K562 (cell line): ENCODE results near the gene ATP6V1G2. TPM values are rescaled to one million over a fixed set of nuclear protein-coding genes. Genes with fewer than 3 reads are reported as not detected.
A peak's percentile ranks its signal among the peaks of the same experiment; 100 is the strongest.

Experiments
- ATF3 ChIP-seq, 2 experiments: fragments of 450-650 bp in 1 of 2; sonication (generic) in 1 of 2; formaldehyde crosslinking in 1 of 2; IDR thresholded peaks in 1 of 2; conservative IDR thresholded peaks in 1 of 2; 2 replicates each; pipeline versions ENCODE4 v1.6.1 to v1.8.1; 2016 to 2023; ENCODE audit warnings: mild to moderate bottlenecking in 2 of 2, moderate library complexity in 2 of 2, inconsistent platforms in 1 of 2, missing genetic modification reagents in 1 of 2
- CBX8 ChIP-seq: fragments of 200-600 bp; sonication (generic); IDR thresholded peaks from 2 replicates; pipeline ENCODE4 v1.6.1; 2012; ENCODE audit warnings: borderline replicate concordance, mixed run types, low read depth, mild to moderate bottlenecking, moderate library complexity, mixed read lengths, low read length, control low read depth, inconsistent platforms; ENCODE audit not compliant: poor library complexity, severe bottlenecking; ENCODE audit errors: extremely low read depth
- CTCF ChIP-seq, 3 experiments: IDR thresholded peaks in 2 of 3; conservative IDR thresholded peaks in 1 of 3; 2 replicates each; pipeline ENCODE4 v1.5.1; 2011 to 2012; ENCODE audit warnings: low read length in 3 of 3, mild to moderate bottlenecking in 3 of 3, control low read depth in 2 of 3, improper control_type of control experiment in 1 of 3, inconsistent platforms in 1 of 3, low read depth in 1 of 3, mixed read lengths in 1 of 3, moderate library complexity in 1 of 3; ENCODE audit not compliant: insufficient read depth in 2 of 3
- DMBX1 ChIP-seq: fragments of 250-450 bp; sonication (Bioruptor Pico); IDR thresholded peaks from 2 replicates; pipeline ENCODE4 v1.8.0; 2022; ENCODE audit warnings: inconsistent platforms, mild to moderate bottlenecking, moderate library complexity, borderline replicate concordance
- ETV6 ChIP-seq, 3 experiments: fragments of 150-350 bp in 1 of 3; sonication (generic) in 1 of 3; formaldehyde crosslinking in 1 of 3; IDR thresholded peaks; 2 replicates each; pipeline versions ENCODE4 v1.6.1 to v1.8.0; 2014 to 2022; ENCODE audit warnings: borderline replicate concordance in 2 of 3, low read depth in 2 of 3, antibody characterized with exemption in 1 of 3, low read length in 1 of 3, mild to moderate bottlenecking in 1 of 3, missing genetic modification reagents in 1 of 3
- FOXK2 ChIP-seq, 2 experiments: fragments of 450-650 bp; IDR thresholded peaks in 1 of 2; conservative IDR thresholded peaks in 1 of 2; 2 replicates each; pipeline ENCODE4 v1.6.1; 2016; ENCODE audit warnings: low read depth in 2 of 2, mild to moderate bottlenecking in 1 of 2
- HDAC1 ChIP-seq, 2 experiments: fragments of 450-650 bp; IDR thresholded peaks; 2 replicates each; pipeline ENCODE4 v1.6.1; 2016 to 2017; ENCODE audit warnings: inconsistent platforms in 1 of 2, mild to moderate bottlenecking in 1 of 2, moderate library complexity in 1 of 2
- KAT8 ChIP-seq: fragments of 450-650 bp; IDR thresholded peaks from 2 replicates; pipeline ENCODE4 v1.6.1; 2016; ENCODE audit warnings: low read depth, mild to moderate bottlenecking
- MBD2 ChIP-seq: sonication (generic); IDR thresholded peaks from 2 replicates; pipeline ENCODE4 v1.6.1; 2016; ENCODE audit warnings: low read depth, borderline replicate concordance
- RBBP5 ChIP-seq: fragments of 200-600 bp; sonication (generic); IDR thresholded peaks from 2 replicates; pipeline ENCODE4 v1.6.1; 2012; ENCODE audit warnings: borderline replicate concordance, mild to moderate bottlenecking, low read length, control low read depth, inconsistent platforms; ENCODE audit not compliant: insufficient read depth, poor library complexity, severe bottlenecking
- SMAD4 ChIP-seq: fragments of 250-450 bp; sonication (Bioruptor Pico); conservative IDR thresholded peaks from 2 replicates; pipeline ENCODE4 v1.8.0; 2021; ENCODE audit warnings: inconsistent platforms, mild to moderate bottlenecking, moderate library complexity
- TAF1 ChIP-seq: IDR thresholded peaks from 2 replicates; pipeline ENCODE4 v1.6.1; 2011; ENCODE audit warnings: mild to moderate bottlenecking, low read length, moderate library complexity; ENCODE audit not compliant: insufficient read depth, control insufficient read depth, severe bottlenecking; ENCODE audit errors: extremely low read depth
- TEAD4 ChIP-seq, 2 experiments: sonication (generic) in 1 of 2; formaldehyde crosslinking in 1 of 2; IDR thresholded peaks; 2 replicates each; pipeline versions ENCODE4 v1.6.1 to v1.8.0; 2012 to 2022; ENCODE audit warnings: borderline replicate concordance in 1 of 2, inconsistent platforms in 1 of 2, low read length in 1 of 2, mild to moderate bottlenecking in 1 of 2, missing genetic modification reagents in 1 of 2
- ZBTB34 ChIP-seq: fragments of 250-450 bp; sonication (Bioruptor Pico); IDR thresholded peaks from 2 replicates; pipeline ENCODE4 v1.8.0; 2021; ENCODE audit warnings: mild to moderate bottlenecking, moderate library complexity
- ZHX1 ChIP-seq: fragments of 150-350 bp; conservative IDR thresholded peaks from 2 replicates; pipeline ENCODE4 v1.6.1; 2014; ENCODE audit warnings: low read length
- ZNF175 ChIP-seq: fragments of 200-800 bp; sonication (Bioruptor generic); IDR thresholded peaks from 2 replicates; pipeline ENCODE4 v1.6.1; 2016; ENCODE audit warnings: low read depth, mild to moderate bottlenecking, missing genetic modification characterization, missing compliant biosample characterization
- polyA plus RNA-seq, 8 experiments: library from polyadenylated mRNA; depleted of rRNA in 4 of 8; stranded (reverse) in 5 of 8; unstranded in 3 of 8; fragments of >200 nt; fragmentation: Nextera tagmentation in 2 of 8; fragmentation: Illumina TruSeq in 1 of 8; extraction: Ambion mirVana in 2 of 8; extraction: Trizol in 1 of 8; gene quantifications; 2 replicates each; pipeline versions ENCODE4 v1.2.1 to v1.2.3, GENCODE V29; 2011 to 2014; ENCODE audit warnings: inconsistent platforms in 1 of 8, missing spikeins in 1 of 8
- total RNA-seq, 7 experiments: library from RNA; depleted of rRNA in 6 of 7; stranded (reverse); fragments of >200 nt in 6 of 7; fragmentation: Illumina TruSeq in 2 of 7; extraction: Trizol in 2 of 7; gene quantifications; 2 replicates each; pipeline versions ENCODE4 v1.2.1 to v1.2.3, GENCODE V29; 2011 to 2021; ENCODE audit warnings: low replicate concordance in 1 of 7

ATP6V1G2 gene
- total and polyA plus RNA-seq, 9 of the 15 experiments (the other 6 are each of a cell fraction or from before 2014, with no cell fraction given) = 0.14 to 1.5 (median 0.33) TPM

GRCh38 chr6:31559958-31560696 lies 13.7 kb upstream of the ATP6V1G2 start (continued):
- TF ChIP-seq ZHX1 (no peak), RBBP5 (peak; percentile 32), ZNF175 (CRISPR knock-in tag) (0 out of 2 replicates have a peak, but pooled peaks have one; percentile 52), CTCF (IDR thresholded peaks at IDR 0.05 in 2 of 3, conservative IDR thresholded peaks at IDR 0.05 in 1 of 3; ENCODE audit: insufficient read depth in 2 of 3, low read depth in 1 of 3, low read length in 3 of 3) (peak in 2 of 3 experiments; percentile 23 to 34; a peak in 2 of 6 replicates), ATF3 (IDR thresholded peaks at IDR 0.05) (peak; percentile 87), ATF3 (CRISPR knock-in tag; conservative IDR thresholded peaks at IDR 0.05) (no peak), TEAD4 (IDR thresholded peaks at IDR 0.05; ENCODE audit: low read length) (peak; percentile 60; the same call in 1 of the 2 replicates), TEAD4 (CRISPR knock-in tag; IDR thresholded peaks at IDR 0.05; ENCODE audit: borderline replicate concordance) (no peak), TAF1 (no peak), MBD2 (peak; percentile 6; the same call in 1 of the 2 replicates), ETV6 (IDR thresholded peaks at IDR 0.05; ENCODE audit: borderline replicate concordance in 1 of 2, low read depth in 2 of 2, low read length in 1 of 2) (peak; percentile 69 to 88; a peak in 3 of 4 replicates), ETV6 (CRISPR knock-in tag; IDR thresholded peaks at IDR 0.05; ENCODE audit: borderline replicate concordance) (no peak), SMAD4 (CRISPR knock-in tag) (peak; percentile 77), DMBX1 (CRISPR knock-in tag) (peak; percentile 66), CBX8 (no peak), KAT8 (no peak), HDAC1 (IDR thresholded peaks at IDR 0.05) (peak in 1 of 2 experiments; percentile 32; a peak in 2 of 4 replicates), FOXK2 (conservative IDR thresholded peaks at IDR 0.05 in 1 of 2, IDR thresholded peaks at IDR 0.05 in 1 of 2; ENCODE audit: low read depth in 2 of 2) (peak in 1 of 2 experiments; percentile 41; a peak in 1 of 4 replicates), ZBTB34 (CRISPR knock-in tag) (no peak)
